Sigmoid colon (tissue), 7 donors: ENCODE results near the gene PIM1. TPM values are rescaled to one million over a fixed set of nuclear protein-coding genes. Genes with fewer than 3 reads are reported as not detected.
A peak's percentile ranks its signal among the peaks of the same experiment; 100 is the strongest.

Experiments used
- DNase-seq: peaks from one replicate; pipeline ENCODE4 v3.0.0-alpha.2; 2019
- H3K27ac ChIP-seq, 4 donors: fragments of 200-600 bp; sonication (generic); one replicate each; pipeline ENCODE4 v1.5.1; 2016 to 2019; ENCODE audit warnings: mild to moderate bottlenecking in 1 of 4
- H3K27me3 ChIP-seq, 3 donors: fragments of 200-600 bp; sonication (generic); one replicate each; pipeline ENCODE4 v1.5.1; 2019; ENCODE audit warnings: mild to moderate bottlenecking in 1 of 3
- H3K36me3 ChIP-seq, 4 donors: fragments of 200-600 bp; sonication (generic); one replicate each; pipeline ENCODE4 v1.5.1; 2016 to 2019
- H3K4me1 ChIP-seq, 4 donors: fragments of 200-600 bp; sonication (generic); one replicate each; pipeline ENCODE4 v1.5.1; 2017 to 2019
- H3K4me3 ChIP-seq, 4 donors: fragments of 200-600 bp; sonication (generic); one replicate each; pipeline ENCODE4 v1.5.1; 2017 to 2019; ENCODE audit warnings: mild to moderate bottlenecking in 2 of 4, moderate library complexity in 1 of 4
- H3K9me3 ChIP-seq, 4 donors: fragments of 200-600 bp in 3 of 4; sonication (generic) in 3 of 4; one replicate each; pipeline versions ENCODE4 v1.5.1 to v1.6.1; 2013 to 2019
- CTCF ChIP-seq, 4 experiments: fragments of 450-650 bp in 3 of 4; fragments of 200-600 bp in 1 of 4; IDR thresholded peaks; one replicate each; pipeline ENCODE4 v1.5.1; 2016 to 2019; ENCODE audit warnings: antibody characterized with exemption in 4 of 4, mild to moderate bottlenecking in 3 of 4, moderate library complexity in 2 of 4
- EP300 ChIP-seq, 4 donors: sonication (generic); formaldehyde crosslinking; IDR thresholded peaks; one replicate each; pipeline ENCODE4 v1.6.1; 2017; ENCODE audit warnings: antibody characterized with exemption in 4 of 4
- POLR2A ChIP-seq, 2 donors: fragments of 450-650 bp; IDR thresholded peaks; one replicate each; pipeline ENCODE4 v1.6.1; 2016; ENCODE audit warnings: antibody characterized with exemption in 2 of 2, mild to moderate bottlenecking in 2 of 2, moderate library complexity in 2 of 2
- POLR2AphosphoS5 ChIP-seq, 4 donors: sonication (generic); formaldehyde crosslinking; IDR thresholded peaks; one replicate each; pipeline ENCODE4 v1.6.1; 2017; ENCODE audit warnings: antibody characterized with exemption in 4 of 4
- WGBS, 2 donors: extraction: QIAGEN DNeasy Blood & Tissue Kit; methylation state at CpG; one replicate each; pipeline ENCODE4 v1.1.7; 2013; 5-methylcytosine and 5-hydroxymethylcytosine counted together
- intact Hi-C: fragments of 100-400 bp; cut with DNase I; formaldehyde crosslinking; loops from one replicate; pipeline ENCODE4 v1.15.1; 2023
- polyA plus RNA-seq, 3 donors: library from polyadenylated mRNA; stranded (reverse); fragments of 200-250 nt; gene quantifications; one replicate each; pipeline ENCODE4 v1.2.3, GENCODE V29; 2013
- total RNA-seq, 4 donors: library from RNA; depleted of rRNA; stranded (reverse); fragments of >200 nt; gene quantifications; one replicate each; pipeline ENCODE4 v1.1.0, GENCODE V29; 2016
- donor health status: healthy with polysubstance abuse.
- donor health status: Bipolar disorder and iron deficiency.
- donor health status: healthy.

Gene PIM1
- total and polyA plus RNA-seq, 7 donors, result 17.1 to 103 (median 31.0) TPM

- WGBS, 2 donors, result 70 to 76% methylated on average over 5 of the region's 5 CpGs
- H3K36me3 ChIP-seq, result no peaks in the 10 kb centered on the region
- no peak overlapping the region for H3K4me3 ChIP-seq
- no peaks in the 10 kb centered on the region for H3K9me3 ChIP-seq
- intact Hi-C loops, result no loop called here
- H3K27me3 ChIP-seq, result no peaks in the 10 kb centered on the region
- DNase-seq, result peak; percentile 77
- peak overlapping the region; percentile 69 to 97 (median 83) for H3K27ac ChIP-seq
- peaks cover 0 to 63% (median 44%) of the 10 kb centered on the region in 4 donors for H3K4me1 ChIP-seq
- TF ChIP-seq POLR2A (IDR thresholded peaks at IDR 0.05) (no peak), EP300 (IDR thresholded peaks at IDR 0.05) (no peak), POLR2AphosphoS5 (IDR thresholded peaks at IDR 0.05) (peak in 3 of 4 donors; percentile 35 to 40 (median 38)), CTCF (IDR thresholded peaks at IDR 0.05) (no peak)
These were observed 28.5 kb upstream of the PIM1 start for GRCh38 chr6:37141281-37142049.

GRCh38 chr6:37142050-37142614 lies 27.8 kb upstream of the PIM1 start:
- WGBS, 2 donors, result 72 to 78% methylated on average over 4 of the region's 4 CpGs
- H3K36me3 ChIP-seq, result no peaks in the 10 kb centered on the region
- no peak for TF ChIP-seq CTCF (IDR thresholded peaks at IDR 0.05)
- no peak for TF ChIP-seq POLR2A (IDR thresholded peaks at IDR 0.05)
- no peak for TF ChIP-seq EP300 (IDR thresholded peaks at IDR 0.05)
- TF ChIP-seq POLR2AphosphoS5 (IDR thresholded peaks at IDR 0.05), result no peak
- DNase-seq, result no peak
- H3K27me3 ChIP-seq, result no peaks in the 10 kb centered on the region
- peak overlapping the region; percentile 69 to 97 (median 83) for H3K27ac ChIP-seq
- H3K4me1 ChIP-seq, result peaks cover 0 to 57% (median 39%) of the 10 kb centered on the region in 4 donors
- H3K4me3 ChIP-seq, result no peak overlapping the region
- H3K9me3 ChIP-seq, result no peaks in the 10 kb centered on the region
- intact Hi-C loops, result no loop called here

- no peaks in the 10 kb centered on the region for H3K36me3 ChIP-seq
These were observed 26.4 kb upstream of the PIM1 start for GRCh38 chr6:37143585-37143984.

GRCh38 chr6:37145443-37145842 lies 24.5 kb upstream of the PIM1 start:
- intact Hi-C loops, result no loop called here
- WGBS, 2 donors, result 90 to 95% methylated on average over 10 of the region's 10 CpGs

More at GRCh38 chr6:37143585-37143984, 26.4 kb upstream of the PIM1 start:
- no peaks in the 10 kb centered on the region for H3K9me3 ChIP-seq
- no peaks in the 10 kb centered on the region for H3K27me3 ChIP-seq
- intact Hi-C loops, result no loop called here
- DNase-seq, result no peak
- 71 to 82% methylated on average over 2 of the region's 2 CpGs for WGBS, 2 donors
- no peak overlapping the region for H3K4me3 ChIP-seq
- peaks cover 0 to 42% (median 32%) of the 10 kb centered on the region in 4 donors for H3K4me1 ChIP-seq
- H3K27ac ChIP-seq, result peak overlapping the region; percentile 71 to 78 (median 75)
- no peak for TF ChIP-seq POLR2AphosphoS5 (IDR thresholded peaks at IDR 0.05)
- no peak for TF ChIP-seq CTCF (IDR thresholded peaks at IDR 0.05)
- no peak for TF ChIP-seq EP300 (IDR thresholded peaks at IDR 0.05)
- TF ChIP-seq POLR2A (IDR thresholded peaks at IDR 0.05), result no peak

More at GRCh38 chr6:37145443-37145842, 24.5 kb upstream of the PIM1 start:
- no peak overlapping the region for H3K4me3 ChIP-seq
- peak overlapping the region in 2 of 4 donors; percentile 71 to 76 for H3K27ac ChIP-seq
- H3K36me3 ChIP-seq, result no peaks in the 10 kb centered on the region
- TF ChIP-seq EP300 (IDR thresholded peaks at IDR 0.05) (no peak), CTCF (IDR thresholded peaks at IDR 0.05) (no peak), POLR2AphosphoS5 (IDR thresholded peaks at IDR 0.05) (no peak), POLR2A (IDR thresholded peaks at IDR 0.05) (no peak)
- DNase-seq, result no peak
- no peaks in the 10 kb centered on the region for H3K9me3 ChIP-seq
- no peaks in the 10 kb centered on the region for H3K27me3 ChIP-seq
- peaks cover 0 to 32% (median 31%) of the 10 kb centered on the region in 4 donors for H3K4me1 ChIP-seq
